ENCODE data around the gene ALPP.

DNA sequence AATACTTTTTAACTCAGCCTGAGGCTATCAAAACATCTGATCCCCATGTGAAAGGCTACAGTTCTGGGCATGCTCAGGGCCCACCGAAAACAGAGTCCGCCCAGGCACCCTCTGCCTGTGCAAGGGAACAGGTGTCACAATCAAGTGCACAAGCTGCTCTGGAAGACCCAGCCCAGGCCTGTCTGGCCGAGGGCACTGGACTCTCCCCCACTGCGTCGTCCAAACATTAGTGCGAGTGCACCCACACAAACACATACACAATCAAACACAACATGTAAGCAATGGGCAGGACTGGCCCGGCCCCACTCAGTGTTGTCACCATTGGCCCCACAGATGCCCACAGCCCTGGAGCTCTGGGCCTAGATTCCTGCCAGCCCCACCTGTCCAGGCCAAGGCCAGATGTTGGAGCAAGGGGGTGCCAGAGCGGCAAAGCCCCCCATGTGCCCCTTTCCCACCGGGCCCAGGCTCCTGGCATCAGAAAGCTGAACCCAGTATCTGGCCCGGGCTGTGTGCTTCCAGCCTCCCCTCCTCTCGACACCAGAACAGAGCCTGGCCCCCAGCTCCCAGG is 27.5 kb downstream of the ALPP start:
- TF ChIP-seq, protein P1, sequence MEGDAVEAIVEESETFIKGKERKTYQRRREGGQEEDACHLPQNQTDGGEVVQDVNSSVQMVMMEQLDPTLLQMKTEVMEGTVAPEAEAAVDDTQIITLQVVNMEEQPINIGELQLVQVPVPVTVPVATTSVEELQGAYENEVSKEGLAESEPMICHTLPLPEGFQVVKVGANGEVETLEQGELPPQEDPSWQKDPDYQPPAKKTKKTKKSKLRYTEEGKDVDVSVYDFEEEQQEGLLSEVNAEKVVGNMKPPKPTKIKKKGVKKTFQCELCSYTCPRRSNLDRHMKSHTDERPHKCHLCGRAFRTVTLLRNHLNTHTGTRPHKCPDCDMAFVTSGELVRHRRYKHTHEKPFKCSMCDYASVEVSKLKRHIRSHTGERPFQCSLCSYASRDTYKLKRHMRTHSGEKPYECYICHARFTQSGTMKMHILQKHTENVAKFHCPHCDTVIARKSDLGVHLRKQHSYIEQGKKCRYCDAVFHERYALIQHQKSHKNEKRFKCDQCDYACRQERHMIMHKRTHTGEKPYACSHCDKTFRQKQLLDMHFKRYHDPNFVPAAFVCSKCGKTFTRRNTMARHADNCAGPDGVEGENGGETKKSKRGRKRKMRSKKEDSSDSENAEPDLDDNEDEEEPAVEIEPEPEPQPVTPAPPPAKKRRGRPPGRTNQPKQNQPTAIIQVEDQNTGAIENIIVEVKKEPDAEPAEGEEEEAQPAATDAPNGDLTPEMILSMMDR (IDR thresholded peaks at IDR 0.05; ENCODE audit: borderline replicate concordance, extremely low read depth, low read length, poor library complexity, severe bottlenecking), result no peak
- TF ChIP-seq EZH2 (IDR thresholded peaks at IDR 0.05; ENCODE audit: borderline replicate concordance, low read depth, low read length, severe bottlenecking), result no peak
